ENCODE results near the gene ATP11B.

ATP11B gene

DNA sequence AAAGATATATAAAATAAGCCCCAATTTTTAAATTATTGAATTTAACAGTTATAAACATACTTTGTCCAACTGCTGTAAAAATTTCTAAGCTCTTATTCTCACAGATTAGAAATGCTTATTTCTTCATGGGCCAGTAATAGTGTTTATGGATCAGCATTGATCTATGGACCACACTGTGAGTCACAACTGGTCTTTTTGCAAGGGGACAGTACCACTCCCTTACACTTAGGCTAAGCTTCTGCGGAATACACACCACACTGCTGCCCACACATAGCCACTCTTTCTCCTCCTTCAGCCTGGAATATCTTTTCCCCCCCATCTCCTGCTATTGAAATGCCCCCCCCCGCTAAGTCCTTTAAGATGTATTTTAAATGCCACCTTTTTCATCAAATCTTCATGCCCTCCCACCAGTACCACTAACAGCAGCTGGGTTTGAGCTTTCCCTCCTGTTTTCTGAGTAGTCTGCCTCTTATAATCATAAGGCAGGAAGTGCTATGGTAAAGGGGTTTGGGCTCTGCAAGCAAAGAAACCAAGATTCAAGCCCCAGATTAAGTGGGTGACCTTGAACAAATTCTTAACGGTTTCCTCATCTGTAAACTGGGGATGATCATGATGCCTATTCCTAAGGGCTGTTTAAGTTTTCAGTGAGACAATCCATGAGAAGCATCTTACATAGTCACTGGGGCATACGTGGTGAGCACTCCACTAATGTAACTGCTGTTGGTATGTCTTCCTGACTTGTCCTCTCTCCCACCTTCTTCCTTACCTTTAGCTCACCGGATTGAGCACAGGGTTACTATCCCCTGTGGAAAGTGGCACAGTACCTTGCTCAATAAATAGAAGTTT is 117.9 kb downstream of the ATP11B start:
- DNase-seq: no peak

DNA sequence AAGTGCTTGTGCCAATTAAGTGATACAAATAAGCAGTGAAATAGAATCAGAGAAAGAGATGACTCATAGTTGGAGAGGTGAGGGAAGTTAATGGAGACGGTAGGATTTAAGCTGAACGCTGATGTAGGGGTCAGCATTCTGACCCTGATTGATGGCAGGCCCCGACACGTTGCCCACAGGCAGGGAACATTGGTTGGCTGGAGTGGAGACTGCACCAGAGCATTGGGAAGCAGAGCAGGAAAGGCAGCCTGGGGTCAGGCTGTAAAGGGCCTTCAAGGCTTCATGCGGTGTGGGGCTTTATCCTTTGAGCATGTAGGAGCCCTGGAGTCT is 118.4 kb downstream of the ATP11B start:
- no peak for DNase-seq

GRCh38 chr3:182912474-182912873 is 119.2 kb downstream of the ATP11B start:
- no peak for DNase-seq

DNA sequence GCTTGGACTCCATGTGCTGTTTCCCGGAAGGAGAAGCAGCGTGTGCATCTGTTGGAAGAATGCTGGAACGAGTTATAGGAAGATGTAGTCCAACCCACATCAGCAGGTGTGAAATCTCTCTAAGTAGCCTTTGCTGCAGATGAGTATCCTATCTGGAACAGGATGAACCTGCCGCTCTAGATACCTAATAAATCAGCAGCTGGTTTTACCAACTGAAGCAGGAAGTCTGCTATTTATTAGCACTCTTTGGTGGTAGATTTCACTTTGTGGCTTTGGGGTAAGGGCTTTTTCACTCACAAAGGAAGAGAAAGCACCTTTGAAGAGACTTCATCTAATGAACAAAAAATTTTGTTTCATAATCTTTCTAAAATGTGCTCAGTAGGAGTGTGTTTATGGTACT is 120.6 kb downstream of the ATP11B start:
- DNase-seq: no peak

DNA sequence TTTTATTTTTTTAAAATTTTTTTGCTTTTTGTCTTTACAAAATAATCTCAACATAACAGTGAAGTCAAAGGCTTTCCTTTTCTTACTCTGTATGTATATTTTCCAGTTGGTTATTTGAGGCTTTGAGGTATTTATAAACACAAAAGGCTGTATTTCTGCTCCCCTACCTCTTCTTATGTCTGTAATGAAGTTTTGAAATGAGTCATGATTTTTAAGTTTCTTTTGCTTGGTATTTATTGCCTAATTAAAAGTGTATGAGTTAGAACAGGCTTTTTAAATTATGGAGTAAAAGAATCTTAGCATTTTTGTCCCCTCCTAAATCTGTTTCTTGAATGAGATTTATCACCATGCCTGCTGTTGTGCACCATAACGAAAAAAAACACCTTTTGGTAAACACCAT is 121.0 kb downstream of the ATP11B start:
- no peak for DNase-seq

DNA sequence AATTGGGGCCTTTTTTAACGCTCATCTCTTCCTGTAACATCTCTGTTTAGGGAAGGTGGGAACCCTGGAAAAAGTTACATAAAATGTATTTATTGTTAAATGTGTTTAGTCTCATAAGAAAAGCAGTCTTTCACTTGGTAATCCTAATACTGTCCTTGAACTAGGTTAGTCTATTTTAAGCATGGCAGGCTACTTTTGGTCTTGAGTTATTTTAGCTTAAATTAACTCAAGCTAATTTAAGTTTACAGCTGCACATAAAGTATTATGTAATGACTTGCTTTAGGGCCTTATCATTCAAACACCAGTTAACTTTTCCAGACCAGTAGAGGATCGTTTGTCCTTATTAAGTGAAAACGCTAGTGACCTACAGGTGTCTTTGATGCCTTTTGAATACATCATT is 123.8 kb downstream of the ATP11B start:
- no peak for DNase-seq

DNA sequence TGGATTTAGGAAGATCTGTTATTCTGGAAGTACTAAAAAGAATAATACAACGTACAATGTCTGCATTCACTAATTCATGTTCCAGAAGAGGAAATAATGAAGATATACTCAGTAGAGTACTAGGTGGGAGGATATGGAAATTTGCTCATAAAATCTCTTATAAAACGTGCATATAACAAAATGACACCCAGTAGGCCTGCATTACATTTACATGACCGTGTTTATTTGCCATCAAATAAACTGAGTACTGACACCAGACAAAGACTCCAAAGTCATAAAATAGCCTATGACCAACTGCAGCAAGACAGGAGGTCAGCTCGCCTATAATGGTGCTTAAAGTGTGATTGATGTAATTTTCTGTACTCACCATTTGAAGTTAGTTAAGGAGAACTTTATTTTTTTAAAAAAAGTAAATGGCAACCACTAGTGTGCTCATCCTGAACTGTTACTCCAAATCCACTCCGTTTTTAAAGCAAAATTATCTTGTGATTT is 126.6 kb downstream of the ATP11B start:
- DNase-seq: no peak

DNA sequence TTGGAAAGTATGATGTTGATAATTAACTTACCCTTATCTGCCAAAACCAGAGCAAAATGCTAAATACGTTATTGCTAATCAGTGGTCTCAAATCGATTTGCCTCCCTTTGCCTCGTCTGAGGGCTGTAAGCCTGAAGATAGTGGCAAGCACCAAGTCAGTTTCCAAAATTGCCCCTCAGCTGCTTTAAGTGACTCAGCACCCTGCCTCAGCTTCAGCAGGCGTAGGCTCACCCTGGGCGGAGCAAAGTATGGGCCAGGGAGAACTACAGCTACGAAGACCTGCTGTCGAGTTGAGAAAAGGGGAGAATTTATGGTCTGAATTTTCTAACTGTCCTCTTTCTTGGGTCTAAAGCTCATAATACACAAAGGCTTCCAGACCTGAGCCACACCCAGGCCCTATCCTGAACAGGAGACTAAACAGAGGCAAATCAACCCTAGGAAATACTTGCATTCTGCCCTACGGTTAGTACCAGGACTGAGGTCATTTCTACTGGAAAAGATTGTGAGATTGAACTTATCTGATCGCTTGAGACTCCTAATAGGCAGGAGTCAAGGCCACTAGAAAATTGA is 127.3 kb downstream of the ATP11B start:
- no peak for DNase-seq

DNA sequence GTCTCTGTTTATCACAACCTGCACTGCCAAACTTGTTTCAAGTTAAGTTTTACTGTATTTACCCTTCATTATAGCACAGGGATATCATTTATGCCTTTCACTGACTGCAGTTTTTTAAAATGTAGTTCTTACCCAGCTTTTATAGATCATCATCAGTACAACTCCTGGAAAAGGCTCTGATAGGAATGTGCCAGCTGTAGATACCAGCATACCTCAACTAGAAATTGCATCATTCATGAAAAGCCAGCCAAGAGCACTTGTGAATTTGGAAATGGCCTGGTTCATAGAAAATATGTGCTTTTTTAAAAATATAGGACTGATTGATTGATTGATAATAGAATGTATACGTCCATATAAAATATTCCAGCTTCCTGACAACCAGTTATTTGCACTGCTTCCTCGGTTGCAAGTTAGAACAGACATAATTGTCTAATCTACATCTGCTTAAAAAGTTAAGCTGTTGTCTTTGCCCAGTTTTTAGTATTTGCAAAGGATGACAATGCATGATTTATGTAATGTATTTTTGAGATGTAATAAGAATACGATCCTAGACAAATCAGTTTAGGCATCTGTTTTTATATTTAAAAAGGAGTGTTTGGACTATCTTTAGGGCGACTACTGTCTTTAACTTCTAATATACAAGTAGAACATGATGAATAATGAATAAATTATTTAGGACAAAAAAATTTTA is 128.5 kb downstream of the ATP11B start:
- DNase-seq: peak; percentile 20

GRCh38 chr3:182925330-182925943 is 132.1 kb downstream of the ATP11B start:
- peak; percentile 27 for DNase-seq

DNA sequence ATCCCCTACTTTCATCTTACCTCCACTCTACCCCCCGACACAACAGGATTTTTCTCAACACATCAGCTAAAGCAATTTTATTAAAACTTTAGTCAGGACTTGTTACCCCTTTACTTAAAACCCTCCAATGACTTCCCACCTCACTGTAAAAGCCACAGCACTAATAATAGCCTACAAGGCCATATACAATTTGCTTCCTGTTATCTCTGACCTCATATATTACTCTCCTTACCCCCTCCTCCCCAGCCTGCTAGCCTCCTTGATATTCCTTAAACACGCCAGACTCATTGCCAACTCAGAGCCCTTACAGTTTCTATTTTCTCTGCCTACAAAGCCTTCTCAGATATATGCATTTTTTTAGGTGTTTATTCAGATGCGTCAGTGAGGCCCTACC is 132.6 kb downstream of the ATP11B start:
- no peak for DNase-seq

DNA sequence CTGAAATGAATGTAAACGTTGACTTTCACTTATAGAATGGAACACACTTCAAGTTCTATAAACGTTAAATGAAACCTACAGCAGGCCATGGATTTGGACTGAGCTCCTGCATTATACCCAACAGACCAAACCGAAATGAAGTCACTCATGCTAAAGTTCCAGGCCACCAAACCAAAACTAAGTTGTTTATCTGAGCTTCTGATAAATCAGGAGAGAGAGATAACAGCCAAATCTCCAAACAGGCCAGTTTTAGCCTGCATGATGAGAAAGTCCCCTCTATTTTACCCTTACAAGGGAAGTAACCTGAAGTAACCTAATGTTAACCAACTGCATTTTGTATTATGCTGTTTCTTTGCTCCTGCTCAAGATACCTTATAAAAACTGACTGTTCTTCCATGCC is 142.5 kb downstream of the ATP11B start:
- DNase-seq: no peak

DNA sequence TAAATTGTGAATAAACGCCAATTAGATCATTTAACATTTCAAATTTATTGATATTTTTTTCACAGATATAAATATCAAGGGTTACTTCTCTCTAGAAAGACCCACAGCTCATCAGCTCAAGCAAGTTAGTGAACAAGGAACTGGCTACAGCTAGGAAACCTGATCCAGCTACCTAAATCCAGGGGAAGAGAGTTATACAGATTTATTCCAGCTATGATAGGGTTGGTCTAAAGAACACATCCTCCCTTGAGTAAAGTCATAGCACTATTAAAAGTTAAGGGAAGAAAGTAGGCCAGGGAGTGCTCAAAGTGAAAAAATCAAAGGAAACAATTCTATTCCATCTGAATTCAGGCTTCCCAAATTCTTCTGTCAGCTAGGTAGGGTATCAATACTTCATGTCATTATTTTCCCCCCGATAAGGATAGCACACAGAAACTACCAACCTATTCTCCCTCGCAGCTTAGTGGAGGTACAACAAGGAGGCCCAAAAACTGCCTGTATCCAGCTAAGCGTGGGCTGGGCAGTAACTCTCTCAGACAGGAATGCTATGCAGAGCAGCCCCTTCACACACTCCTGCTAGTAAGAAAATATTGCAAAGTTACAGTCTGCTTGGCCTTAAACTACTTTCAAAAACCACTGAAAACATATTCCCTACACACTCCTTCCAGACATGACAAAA is 143.1 kb downstream of the ATP11B start:
- DNase-seq: no peak

DNA sequence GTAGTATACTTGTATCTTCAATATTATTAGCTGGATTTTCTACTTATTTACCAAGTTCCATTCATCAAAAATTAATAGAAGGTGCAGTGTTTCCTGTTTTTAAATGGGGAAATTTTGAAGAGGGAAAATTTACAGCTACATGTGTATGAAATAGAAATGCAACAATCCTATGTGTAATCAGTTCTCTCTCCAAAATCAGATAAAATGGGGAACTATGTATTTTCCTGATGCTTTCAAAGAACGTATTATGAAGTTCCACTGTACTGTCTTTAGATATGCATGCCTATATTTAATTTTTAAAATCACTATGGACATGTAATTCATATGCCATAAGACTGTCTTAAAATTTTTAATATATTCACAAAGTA is 143.6 kb downstream of the ATP11B start:
- DNase-seq: no peak

DNA sequence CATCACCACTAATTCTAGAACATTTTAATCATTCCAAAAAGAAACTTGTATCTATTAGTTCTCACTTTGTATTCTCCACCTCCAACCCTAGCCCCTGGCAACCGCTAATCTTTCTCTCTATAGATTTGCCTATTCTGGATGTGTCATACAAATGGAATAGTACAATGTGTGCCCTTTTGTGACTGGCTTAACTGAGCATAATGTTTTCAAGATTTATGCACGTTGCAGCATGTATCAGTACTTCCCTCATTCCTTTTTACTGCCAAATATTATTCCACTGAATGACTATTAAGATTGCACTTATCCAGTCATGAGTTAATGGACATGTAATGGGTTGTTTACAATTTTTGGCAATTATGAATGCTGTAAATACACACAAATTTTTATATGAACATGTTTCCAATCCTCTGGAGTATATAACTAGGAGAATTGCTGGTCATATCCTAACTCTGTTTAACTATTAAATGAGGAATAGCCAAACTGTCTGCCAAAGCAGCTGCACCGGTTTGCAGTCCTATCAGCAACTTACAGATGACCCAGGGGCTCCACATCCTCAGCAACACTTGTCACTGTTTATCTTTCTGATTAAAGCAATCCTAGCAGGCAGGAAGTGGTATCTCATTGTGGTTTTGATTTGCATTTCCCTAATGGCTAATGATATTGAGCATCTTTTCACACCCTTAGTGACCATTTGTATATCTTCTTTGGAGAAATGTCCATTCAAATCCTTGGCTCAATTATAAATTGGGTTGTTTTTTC is 144.2 kb downstream of the ATP11B start:
- no peak for DNase-seq

GRCh38 chr3:182940266-182940808 is 147.0 kb downstream of the ATP11B start:
- DNase-seq: no peak

- no peak for DNase-seq
These were observed 148.4 kb downstream of the ATP11B start for GRCh38 chr3:182941719-182942118.

GRCh38 chr3:182947888-182948287 is 154.6 kb downstream of the ATP11B start:
- DNase-seq: no peak

DNA sequence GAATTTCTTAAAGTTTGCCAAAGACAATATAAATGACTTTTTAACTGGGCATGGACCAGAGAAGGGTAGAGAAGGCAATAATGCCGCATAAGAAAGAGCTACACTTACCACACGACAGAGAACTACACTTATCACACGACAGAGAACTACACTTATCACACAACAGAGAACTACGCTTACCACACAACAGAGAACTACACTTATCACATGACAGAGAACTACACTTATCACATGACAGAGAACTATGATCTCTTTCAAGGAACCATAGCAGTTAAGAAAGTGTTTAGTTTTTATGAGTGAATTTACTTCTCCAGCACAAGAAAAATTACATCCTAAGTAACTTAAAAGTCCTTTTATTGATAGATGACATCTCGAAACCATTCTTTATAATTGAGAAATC is 155.0 kb downstream of the ATP11B start:
- DNase-seq: no peak

GRCh38 chr3:182949688-182950087 is 156.4 kb downstream of the ATP11B start:
- no peak for DNase-seq

- DNase-seq: no peak
These were observed 161.4 kb downstream of the ATP11B start for GRCh38 chr3:182954553-182955235.
